Sigmoid colon (tissue), 7 donors: ENCODE results near the gene LRRFIP1. TPM values are rescaled to one million over a fixed set of nuclear protein-coding genes. Genes with fewer than 3 reads are reported as not detected.

Experiments used
- DNase-seq: peaks from one replicate; pipeline ENCODE4 v3.0.0-alpha.2; 2019
- H3K27ac ChIP-seq, 4 donors: fragments of 200-600 bp; sonication (generic); one replicate each; pipeline ENCODE4 v1.5.1; 2016 to 2019; ENCODE audit warnings: mild to moderate bottlenecking in 1 of 4
- H3K27me3 ChIP-seq, 3 donors: fragments of 200-600 bp; sonication (generic); one replicate each; pipeline ENCODE4 v1.5.1; 2019; ENCODE audit warnings: mild to moderate bottlenecking in 1 of 3
- H3K36me3 ChIP-seq, 4 donors: fragments of 200-600 bp; sonication (generic); one replicate each; pipeline ENCODE4 v1.5.1; 2016 to 2019
- H3K4me1 ChIP-seq, 4 donors: fragments of 200-600 bp; sonication (generic); one replicate each; pipeline ENCODE4 v1.5.1; 2017 to 2019
- H3K4me3 ChIP-seq, 4 donors: fragments of 200-600 bp; sonication (generic); one replicate each; pipeline ENCODE4 v1.5.1; 2017 to 2019; ENCODE audit warnings: mild to moderate bottlenecking in 2 of 4, moderate library complexity in 1 of 4
- H3K9me3 ChIP-seq, 4 donors: fragments of 200-600 bp in 3 of 4; sonication (generic) in 3 of 4; one replicate each; pipeline versions ENCODE4 v1.5.1 to v1.6.1; 2013 to 2019
- CTCF ChIP-seq, 4 experiments: fragments of 450-650 bp in 3 of 4; fragments of 200-600 bp in 1 of 4; IDR thresholded peaks; one replicate each; pipeline ENCODE4 v1.5.1; 2016 to 2019; ENCODE audit warnings: antibody characterized with exemption in 4 of 4, mild to moderate bottlenecking in 3 of 4, moderate library complexity in 2 of 4
- EP300 ChIP-seq, 4 donors: sonication (generic); formaldehyde crosslinking; IDR thresholded peaks; one replicate each; pipeline ENCODE4 v1.6.1; 2017; ENCODE audit warnings: antibody characterized with exemption in 4 of 4
- POLR2A ChIP-seq, 2 donors: fragments of 450-650 bp; IDR thresholded peaks; one replicate each; pipeline ENCODE4 v1.6.1; 2016; ENCODE audit warnings: antibody characterized with exemption in 2 of 2, mild to moderate bottlenecking in 2 of 2, moderate library complexity in 2 of 2
- POLR2AphosphoS5 ChIP-seq, 4 donors: sonication (generic); formaldehyde crosslinking; IDR thresholded peaks; one replicate each; pipeline ENCODE4 v1.6.1; 2017; ENCODE audit warnings: antibody characterized with exemption in 4 of 4
- WGBS, 2 donors: extraction: QIAGEN DNeasy Blood & Tissue Kit; methylation state at CpG; one replicate each; pipeline ENCODE4 v1.1.7; 2013; 5-methylcytosine and 5-hydroxymethylcytosine counted together
- intact Hi-C: fragments of 100-400 bp; cut with DNase I; formaldehyde crosslinking; loops from one replicate; pipeline ENCODE4 v1.15.1; 2023
- polyA plus RNA-seq, 3 donors: library from polyadenylated mRNA; stranded (reverse); fragments of 200-250 nt; gene quantifications; one replicate each; pipeline ENCODE4 v1.2.3, GENCODE V29; 2013
- total RNA-seq, 4 donors: library from RNA; depleted of rRNA; stranded (reverse); fragments of >200 nt; gene quantifications; one replicate each; pipeline ENCODE4 v1.1.0, GENCODE V29; 2016
- donor health status: healthy with polysubstance abuse.
- donor health status: Bipolar disorder and iron deficiency.
- donor health status: healthy.

Gene LRRFIP1
- total and polyA plus RNA-seq, 7 donors: 42.0 to 185 (median 112) TPM

- no peak for DNase-seq
- TF ChIP-seq POLR2A (IDR thresholded peaks at IDR 0.05) (no peak), POLR2AphosphoS5 (IDR thresholded peaks at IDR 0.05) (no peak), CTCF (IDR thresholded peaks at IDR 0.05) (no peak), EP300 (IDR thresholded peaks at IDR 0.05) (no peak)
- H3K9me3 ChIP-seq: peaks cover 0 to 4% (median 0%) of the 10 kb centered on the region in 4 donors
- intact Hi-C loops: no loop called here
- no peaks in the 10 kb centered on the region for H3K36me3 ChIP-seq
- WGBS, 2 donors: 80% methylated on average over 10 of the region's 10 CpGs
- peak overlapping the region in 2 of 4 donors; percentile 20 to 82 for H3K27ac ChIP-seq
- H3K4me1 ChIP-seq: peaks cover 2 to 55% (median 28%) of the 10 kb centered on the region in 4 donors
- no peak overlapping the region for H3K4me3 ChIP-seq
- no peaks in the 10 kb centered on the region for H3K27me3 ChIP-seq
Observed at GRCh38 chr2:237633061-237633561, 5.7 kb downstream of the LRRFIP1 start.

DNA sequence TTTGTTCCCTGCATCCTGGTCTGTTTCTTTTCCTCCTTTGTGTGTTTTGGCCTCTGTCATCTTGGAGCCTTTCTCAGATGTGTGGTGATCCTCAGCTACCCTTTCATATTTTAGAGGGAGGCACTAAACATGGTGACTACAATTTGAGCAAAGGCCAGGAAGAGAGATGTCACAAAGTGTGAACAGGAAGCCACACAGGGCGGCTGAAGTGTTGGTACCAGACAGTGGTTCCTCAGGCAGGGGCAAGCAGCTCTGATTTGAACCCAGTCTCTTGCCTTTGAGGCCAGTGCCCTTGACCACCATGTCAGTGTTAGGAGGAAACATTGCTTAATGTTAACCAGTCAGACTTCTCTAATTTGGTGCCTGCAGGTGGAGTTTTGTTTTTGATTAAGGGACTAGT lies 9.2 kb downstream of the LRRFIP1 start:
- no peak overlapping the region for H3K27ac ChIP-seq
- H3K9me3 ChIP-seq: peaks cover 0 to 4% (median 0%) of the 10 kb centered on the region in 4 donors
- H3K27me3 ChIP-seq: no peaks in the 10 kb centered on the region
- DNase-seq: no peak
- intact Hi-C loops: no loop called here
- peaks cover 2 to 30% (median 8%) of the 10 kb centered on the region in 4 donors for H3K4me1 ChIP-seq
- 65 to 86% methylated on average over 1 of the region's 1 CpG for WGBS, 2 donors
- TF ChIP-seq CTCF (IDR thresholded peaks at IDR 0.05) (no peak), POLR2A (IDR thresholded peaks at IDR 0.05) (no peak), EP300 (IDR thresholded peaks at IDR 0.05) (no peak), POLR2AphosphoS5 (IDR thresholded peaks at IDR 0.05) (no peak)
- H3K4me3 ChIP-seq: no peak overlapping the region
- no peaks in the 10 kb centered on the region for H3K36me3 ChIP-seq

GRCh38 chr2:237637429-237638135 lies 10.2 kb downstream of the LRRFIP1 start:
- H3K36me3 ChIP-seq: no peaks in the 10 kb centered on the region

GRCh38 chr2:237638176-237638575 lies 10.8 kb downstream of the LRRFIP1 start:
- no peaks in the 10 kb centered on the region for H3K36me3 ChIP-seq
- peaks cover 2 to 14% (median 4%) of the 10 kb centered on the region in 4 donors for H3K4me1 ChIP-seq
- no peaks in the 10 kb centered on the region for H3K27me3 ChIP-seq
- intact Hi-C loops: no loop called here
- H3K27ac ChIP-seq: no peak overlapping the region
- no peak overlapping the region for H3K4me3 ChIP-seq
- 93 to 97% methylated on average over 8 of the region's 8 CpGs for WGBS, 2 donors
- peaks cover 0 to 4% (median 0%) of the 10 kb centered on the region in 4 donors for H3K9me3 ChIP-seq
- TF ChIP-seq EP300 (IDR thresholded peaks at IDR 0.05) (no peak), POLR2AphosphoS5 (IDR thresholded peaks at IDR 0.05) (no peak), POLR2A (IDR thresholded peaks at IDR 0.05) (no peak), CTCF (IDR thresholded peaks at IDR 0.05) (no peak)
- DNase-seq: no peak

More at GRCh38 chr2:237637429-237638135, 10.2 kb downstream of the LRRFIP1 start:
- WGBS, 2 donors: 78 to 90% methylated on average over 3 of the region's 3 CpGs
- no peak for DNase-seq
- TF ChIP-seq EP300 (IDR thresholded peaks at IDR 0.05) (no peak), POLR2A (IDR thresholded peaks at IDR 0.05) (no peak), CTCF (IDR thresholded peaks at IDR 0.05) (no peak), POLR2AphosphoS5 (IDR thresholded peaks at IDR 0.05) (no peak)
- peaks cover 0 to 4% (median 0%) of the 10 kb centered on the region in 4 donors for H3K9me3 ChIP-seq
- no peak overlapping the region for H3K27ac ChIP-seq
- H3K27me3 ChIP-seq: no peaks in the 10 kb centered on the region
- H3K4me1 ChIP-seq: peaks cover 2 to 20% (median 8%) of the 10 kb centered on the region in 4 donors
- intact Hi-C loops: no loop called here
- H3K4me3 ChIP-seq: no peak overlapping the region
